Activated CD8-positive, alpha-beta memory T cell treated with anti-CD3 and anti-CD28 coated beads, Interleukin-2, amount 50 U/mL, for 1 hour (primary cell): ENCODE results near the gene ZFHX3.

ENCODE experiments used
- DNase-seq: peaks from one replicate; pipeline ENCODE4 v3.0.0-alpha.2; 2020; ENCODE audit errors: extremely low read depth

ZFHX3 gene

GRCh38 chr16:72743011-72743761, 304.7 kb downstream of the ZFHX3 start:
- no peak for DNase-seq

DNA sequence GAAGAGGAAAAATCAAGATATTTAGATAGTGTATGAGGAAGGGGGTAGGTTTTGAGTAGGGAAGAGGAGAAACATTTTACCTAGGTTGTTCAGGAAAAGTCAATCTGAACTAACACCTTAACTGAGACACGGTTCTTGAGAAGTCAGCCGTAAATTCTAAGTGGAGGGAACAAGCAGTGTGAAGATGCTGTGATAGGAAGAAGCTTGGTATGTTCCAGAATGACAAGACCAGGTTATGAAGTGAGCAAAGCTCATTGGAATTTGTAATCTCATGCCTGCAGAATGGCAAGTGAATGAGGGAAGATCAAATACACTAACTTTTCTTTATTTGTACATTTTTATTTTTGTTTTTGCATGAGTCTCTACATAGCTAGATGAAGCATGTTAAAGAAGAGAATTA, 307.6 kb downstream of the ZFHX3 start:
- DNase-seq, result no peak

GRCh38 chr16:72739577-72739976, 308.4 kb downstream of the ZFHX3 start:
- DNase-seq, result no peak

DNA sequence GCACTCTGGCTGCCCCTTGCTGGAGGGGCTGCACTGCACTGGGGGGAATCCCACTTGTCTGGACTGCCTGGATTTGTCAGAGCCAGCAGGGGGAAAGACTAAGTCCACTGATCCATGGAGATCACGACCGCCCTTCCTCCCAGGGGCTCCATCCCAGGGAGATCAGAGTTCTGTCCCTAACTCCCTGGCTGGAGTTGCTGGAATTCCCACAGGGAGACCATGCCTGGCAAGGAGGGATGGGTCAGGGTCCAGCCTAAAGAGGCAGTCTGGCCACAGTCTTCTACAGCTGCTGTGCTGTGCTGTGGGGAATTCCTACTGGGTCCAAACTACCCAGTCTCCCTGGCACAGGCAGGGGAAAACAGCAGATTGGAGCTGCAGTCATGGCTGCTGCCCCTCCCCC, 311.9 kb downstream of the ZFHX3 start:
- DNase-seq, result no peak
